Common myeloid progenitor, CD34-positive (primary cell): ENCODE measurements around the gene SMC6. TPM values are rescaled to one million over a fixed set of nuclear protein-coding genes. Genes with fewer than 3 reads are reported as not detected.

Source experiments
- CTCF ChIA-PET: fragments of 350-600 bp; sonication (Branson Sonifier 250); formaldehyde crosslinking; loops from one replicate; lab custom pipeline; 2021; ENCODE audit warnings: antibody characterized with exemption; lab: Charles Lee
- POLR2A ChIA-PET: fragments of 350-600 bp; sonication (Branson Sonifier 250); formaldehyde crosslinking; loops from one replicate; lab custom pipeline; 2021; ENCODE audit warnings: antibody characterized with exemption; lab: Charles Lee
- DNase-seq, 3 donors: peaks; one replicate each; pipeline versions ENCODE4 v3.0.0 to v3.0.0-alpha.2; 2013
- H3K27ac ChIP-seq, 2 experiments: 1 replicate in 1 of 2; 2 replicates in 1 of 2; pipeline ENCODE4 v1.7.0; 2013; ENCODE audit warnings: inconsistent platforms in 2 of 2, low read length in 2 of 2, mild to moderate bottlenecking in 2 of 2, low read depth in 1 of 2, moderate library complexity in 1 of 2; ENCODE audit not compliant: severe bottlenecking in 2 of 2, insufficient read depth in 1 of 2, poor library complexity in 1 of 2
- H3K27me3 ChIP-seq, 5 experiments: replicated peaks in 2 of 5; 1 replicate in 3 of 5; 2 replicates in 2 of 5; pipeline versions ENCODE4 v1.6.1 to v1.7.0; 2013; ENCODE audit warnings: low read length in 4 of 5, mild to moderate bottlenecking in 2 of 5, moderate library complexity in 2 of 5, inconsistent platforms in 1 of 5; ENCODE audit not compliant: insufficient read depth in 5 of 5, control insufficient read depth in 4 of 5
- H3K36me3 ChIP-seq, 4 experiments: 1 replicate in 2 of 4; 2 replicates in 2 of 4; pipeline versions ENCODE4 v1.6.1 to v1.7.0; 2013; ENCODE audit warnings: low read length in 3 of 4, control low read depth in 1 of 4, mild to moderate bottlenecking in 1 of 4; ENCODE audit not compliant: control insufficient read depth in 4 of 4, insufficient read depth in 4 of 4
- H3K4me1 ChIP-seq, 4 experiments: 1 replicate in 3 of 4; 2 replicates in 1 of 4; pipeline versions ENCODE4 v1.6.1 to v1.7.1; 2013; ENCODE audit warnings: low read length in 3 of 4, mild to moderate bottlenecking in 3 of 4, control low read depth in 1 of 4, inconsistent platforms in 1 of 4, moderate library complexity in 1 of 4; ENCODE audit not compliant: control insufficient read depth in 4 of 4, insufficient read depth in 4 of 4; ENCODE audit errors: control extremely low read depth in 1 of 4
- H3K4me3 ChIP-seq, 7 experiments: 1 replicate in 4 of 7; 2 replicates in 3 of 7; pipeline versions ENCODE4 v1.5.1 to v1.7.0; 2013; ENCODE audit warnings: mild to moderate bottlenecking in 7 of 7, low read length in 6 of 7, moderate library complexity in 6 of 7, inconsistent platforms in 2 of 7, low read depth in 2 of 7, control low read depth in 1 of 7; ENCODE audit not compliant: insufficient read depth in 4 of 7, control insufficient read depth in 1 of 7; ENCODE audit errors: extremely low read depth in 1 of 7
- H3K9me3 ChIP-seq, 5 experiments: 1 replicate in 4 of 5; 2 replicates in 1 of 5; pipeline versions ENCODE4 v1.6.1 to v1.7.1; 2013; ENCODE audit warnings: low read length in 4 of 5, mild to moderate bottlenecking in 2 of 5, inconsistent platforms in 1 of 5, low read depth in 1 of 5, moderate library complexity in 1 of 5; ENCODE audit not compliant: control insufficient read depth in 4 of 5, insufficient read depth in 2 of 5; ENCODE audit errors: control extremely low read depth in 1 of 5
- WGBS: methylation state at CpG from one replicate; pipeline ENCODE4 v1.1.5; 2013; ENCODE audit not compliant: insufficient coverage; 5-methylcytosine and 5-hydroxymethylcytosine counted together
- polyA plus RNA-seq: library from polyadenylated mRNA; unstranded; fragments of 120-200 nt; gene quantifications from one replicate; pipeline ENCODE4 v1.2.1, GENCODE V29; 2013

SMC6 gene
- 22.5 TPM for polyA plus RNA-seq

GRCh38 chr2:17753803-17754663 lies at the start of gene SMC6, which contains the start of gene GEN1:
Gene SMC6 (minus strand): TSS chr2:17753810. CDS start chr2:17745946, 7,864 bp downstream.
Gene GEN1 (plus strand): TSS chr2:17754138. CDS start chr2:17759944, 5,806 bp downstream.
- DNase-seq = peak; percentile 90 to 93 (median 93)

GRCh38 chr2:17800693-17801458 lies 47.3 kb upstream of the SMC6 start:
- Histone ChIP-seq H3K27me3 (peaks cover 0 to 4% (median 0%) of the 10 kb centered on the region in 5 experiments), H3K4me1 (peaks cover 0 to 22% (median 7%) of the 10 kb centered on the region in 4 experiments), H3K9me3 (no peaks in the 10 kb centered on the region), H3K36me3 (no peaks in the 10 kb centered on the region), H3K27ac (no peak overlapping the region), H3K4me3 (no peak overlapping the region)
- ChIA-PET CTCF (interaction anchor here (1.1 kb wide), 1 partner anchor 31 kb away, joined by 3 read pairs; no protein-coding TSS in a partner anchor), POLR2A (no interaction called here)
- 93% methylated on average over 1 of the region's 1 CpG for WGBS
- DNase-seq = no peak

More at GRCh38 chr2:17753803-17754663, at the start of gene SMC6, which contains the start of gene GEN1:
- Histone ChIP-seq H3K27ac (peak within 1 kb of the TSS; percentile 88 to 95), H3K4me3 (peak within 1 kb of the TSS; percentile 83 to 99 (median 96)), H3K4me1 (peaks cover 8 to 22% (median 16%) of the 10 kb centered on the region in 4 experiments), H3K36me3 (no peaks in the 10 kb centered on the region), H3K9me3 (no peaks in the 10 kb centered on the region), H3K27me3 (no peaks in the 10 kb centered on the region)
- under 1% methylated on average over 58 of the region's 76 CpGs for WGBS
- POLR2A ChIA-PET = interaction anchor here (0.7 kb wide), 1 partner anchor 19 kb away, joined by 3 read pairs; no protein-coding TSS in a partner anchor
- CTCF ChIA-PET = interaction anchor here (0.7 to 1.0 kb wide), 3 partner anchors 9 to 71 kb away, joined by 3 read pairs; no protein-coding TSS in a partner anchor

GRCh38 chr2:17800219-17800618 lies 46.6 kb upstream of the SMC6 start:
- POLR2A ChIA-PET = no interaction called here
- Histone ChIP-seq H3K27ac (no peak overlapping the region), H3K4me1 (peaks cover 0 to 22% (median 7%) of the 10 kb centered on the region in 4 experiments), H3K9me3 (no peaks in the 10 kb centered on the region), H3K36me3 (no peaks in the 10 kb centered on the region), H3K27me3 (peaks cover 0 to 5% (median 1%) of the 10 kb centered on the region in 5 experiments), H3K4me3 (no peak overlapping the region)
- no peak for DNase-seq
- CTCF ChIA-PET = interaction anchor here (0.9 kb wide), 1 partner anchor 57 kb away, joined by 4 read pairs; no protein-coding TSS in a partner anchor
- WGBS = 90% methylated on average over 3 of the region's 5 CpGs

GRCh38 chr2:17799301-17800120 lies 45.9 kb upstream of the SMC6 start:
- no peaks in the 10 kb centered on the region for H3K9me3 ChIP-seq
- no peak for DNase-seq
- peaks cover 0 to 21% (median 7%) of the 10 kb centered on the region in 4 experiments for H3K4me1 ChIP-seq
- H3K4me3 ChIP-seq = no peak overlapping the region
- peaks cover 0 to 6% (median 2%) of the 10 kb centered on the region in 5 experiments for H3K27me3 ChIP-seq
- 83% methylated on average over 3 of the region's 7 CpGs for WGBS
- H3K27ac ChIP-seq = no peak overlapping the region
- ChIA-PET POLR2A (no interaction called here), CTCF (interaction anchor here (0.9 kb wide), 1 partner anchor 56 kb away, joined by 4 read pairs; no protein-coding TSS in a partner anchor)
- no peaks in the 10 kb centered on the region for H3K36me3 ChIP-seq

- ChIA-PET POLR2A (no interaction called here), CTCF (interaction anchor here (0.6 kb wide), 1 partner anchor 656 kb away, joined by 3 read pairs; no protein-coding TSS in a partner anchor)
- Histone ChIP-seq H3K4me1 (peaks cover 0 to 9% (median 4%) of the 10 kb centered on the region in 4 experiments), H3K4me3 (no peak overlapping the region), H3K27ac (no peak overlapping the region), H3K9me3 (no peaks in the 10 kb centered on the region), H3K27me3 (peaks cover 0 to 6% (median 2%) of the 10 kb centered on the region in 5 experiments), H3K36me3 (no peaks in the 10 kb centered on the region)
- DNase-seq = no peak
- 98% methylated on average over 4 of the region's 4 CpGs for WGBS
Measured at GRCh38 chr2:17798338-17798737, 44.7 kb upstream of the SMC6 start.

- no peak overlapping the region for H3K27ac ChIP-seq
- POLR2A ChIA-PET = no interaction called here
- H3K36me3 ChIP-seq = no peaks in the 10 kb centered on the region
- no peak for DNase-seq
- H3K4me1 ChIP-seq = peaks cover 15 to 35% (median 24%) of the 10 kb centered on the region in 4 experiments
- WGBS = 100% methylated on average over 5 of the region's 5 CpGs
- H3K27me3 ChIP-seq = peaks cover 0 to 6% (median 2%) of the 10 kb centered on the region in 5 experiments
- CTCF ChIA-PET = interaction anchor here (0.9 to 1.6 kb wide), 3 partner anchors 9 to 36 kb away, joined by 3 to 4 read pairs (median 4); no protein-coding TSS in a partner anchor
- H3K9me3 ChIP-seq = no peaks in the 10 kb centered on the region
- no peak overlapping the region for H3K4me3 ChIP-seq
Measured at GRCh38 chr2:17795309-17795708, 41.7 kb upstream of the SMC6 start.
